ENCODE data around the gene MSI2. TPM values are rescaled to one million over a fixed set of nuclear protein-coding genes. Genes with fewer than 3 reads are reported as not detected.

MSI2 gene
- total RNA-seq, 1 donor from 2014 or later = 110 TPM

GRCh38 chr17:57714665-57715180 is 458.4 kb downstream of the MSI2 start:
- ATAC-seq (ENCODE audit: poor library complexity) (peak; percentile 20), DNase-seq (no peak)
- intact Hi-C loops (cut with DNase I) = no loop called here

DNA sequence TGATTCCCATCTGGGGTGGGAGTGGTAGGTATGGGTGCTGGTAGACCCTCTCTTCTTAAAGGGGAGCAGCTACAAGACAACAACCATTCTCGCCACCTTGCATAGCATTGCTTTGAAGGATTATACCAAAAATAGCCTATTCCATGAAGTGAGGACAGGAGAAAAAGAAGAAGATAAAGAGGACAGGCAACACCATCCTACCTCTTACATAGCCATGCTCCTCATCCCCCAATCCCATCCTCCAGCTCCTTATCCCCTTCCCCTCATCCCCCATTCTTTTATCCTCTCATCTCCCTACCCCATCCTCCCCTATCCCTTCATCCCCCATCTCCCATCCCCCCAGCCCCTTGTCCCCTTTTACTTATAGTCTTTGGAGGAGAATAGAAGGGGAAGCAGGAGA is 459.7 kb downstream of the MSI2 start:
- DNase-seq (no peak), ATAC-seq (ENCODE audit: poor library complexity) (no peak)
- intact Hi-C loops (cut with DNase I) = no loop called here

DNA sequence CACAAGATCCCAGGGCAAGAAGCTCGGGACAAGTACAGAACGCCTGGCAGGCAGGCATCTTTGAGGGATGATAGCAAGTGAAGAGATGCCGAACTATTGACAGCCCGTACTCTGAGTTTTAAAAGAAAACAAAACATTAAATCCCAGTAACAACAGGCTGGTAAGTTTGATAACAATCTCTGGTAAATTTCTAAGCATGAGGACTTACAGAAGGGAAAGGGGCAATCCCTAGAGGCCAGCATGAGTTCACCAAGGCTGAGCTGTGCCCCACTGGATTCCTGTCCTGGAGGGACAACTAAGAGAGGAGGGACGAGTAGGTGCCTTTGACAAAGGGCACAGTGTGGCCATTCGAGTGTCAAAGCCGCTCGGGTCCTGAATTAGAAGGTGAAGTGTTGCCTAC is 462.6 kb downstream of the MSI2 start:
- ATAC-seq (ENCODE audit: poor library complexity) (no peak), DNase-seq (no peak)
- intact Hi-C loops (cut with DNase I) = no loop called here

DNA sequence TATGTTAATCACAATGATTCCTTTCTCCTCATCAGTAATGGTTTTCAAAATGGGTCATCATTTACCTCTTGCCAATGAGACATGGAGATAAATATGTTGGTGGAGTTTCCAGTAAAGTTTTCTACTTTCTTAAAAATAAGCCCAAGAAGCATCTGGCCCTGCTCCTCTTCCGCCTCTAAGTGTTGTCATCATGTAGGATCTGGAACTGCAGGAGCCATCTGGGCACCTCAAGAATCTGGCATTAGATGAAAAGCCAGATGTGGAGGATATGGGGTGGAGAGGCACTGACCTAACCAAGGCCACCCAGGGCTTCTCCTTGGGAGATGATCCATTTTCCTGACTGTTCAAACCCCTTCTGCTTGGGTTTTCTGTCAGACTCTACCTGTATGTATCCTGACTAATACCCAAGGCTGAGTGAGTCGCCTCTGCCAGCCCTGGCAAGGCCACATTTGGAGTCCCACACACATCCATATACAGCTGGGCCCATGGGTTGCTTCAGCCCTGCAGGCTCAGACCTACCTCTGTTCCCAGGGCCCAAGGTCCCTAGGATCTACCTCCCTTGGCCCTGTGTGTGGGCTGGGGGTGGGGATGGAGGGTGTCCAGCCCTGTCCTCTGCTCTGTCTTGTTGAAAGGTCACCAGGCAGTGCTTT is 464.2 kb downstream of the MSI2 start:
- ATAC-seq (ENCODE audit: poor library complexity) (no peak), DNase-seq (no peak)
- intact Hi-C loops (cut with DNase I) = no loop called here

DNA sequence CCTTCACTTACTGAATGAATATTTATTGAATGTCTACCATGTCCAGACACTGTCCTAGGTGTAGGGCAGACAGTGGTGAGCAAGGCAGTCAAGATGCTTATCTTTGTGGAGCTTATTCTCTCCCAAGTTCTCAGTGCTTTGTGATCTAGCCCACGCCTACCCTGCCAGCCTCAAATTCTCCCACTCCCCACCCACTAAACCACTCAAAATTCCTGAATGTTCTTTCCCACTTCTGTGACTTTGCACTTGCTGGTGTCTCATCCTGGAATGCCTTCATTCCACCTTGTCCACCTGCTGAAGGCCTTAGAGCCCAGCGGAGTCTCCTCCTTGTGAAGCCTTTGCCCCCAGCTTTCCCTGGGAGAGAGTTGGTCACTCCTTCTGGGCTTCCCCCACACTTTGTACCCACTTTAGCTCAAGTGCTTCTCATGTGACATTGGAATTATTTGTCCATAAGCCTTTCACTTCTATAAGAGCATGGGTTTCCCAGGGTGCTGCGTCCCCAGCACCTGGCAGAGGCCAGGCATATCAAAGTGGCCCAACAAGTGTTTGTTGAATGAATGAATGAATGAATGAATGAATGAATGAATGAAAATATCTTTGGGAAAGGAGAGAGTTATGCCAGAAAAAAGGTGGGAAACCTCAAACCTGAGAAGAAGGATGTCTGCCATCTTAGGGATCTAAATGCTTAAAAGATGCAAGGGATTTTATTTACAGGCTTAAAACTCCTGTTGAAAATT is 465.8 kb downstream of the MSI2 start:
- no peak for ATAC-seq (ENCODE audit: poor library complexity)
- no peak for DNase-seq

GRCh38 chr17:57722704-57723043 is 466.4 kb downstream of the MSI2 start:
- DNase-seq (no peak), ATAC-seq (ENCODE audit: poor library complexity) (no peak)
- intact Hi-C loops (cut with DNase I) = no loop called here

More for the DNA sequence above, 465.8 kb downstream of the MSI2 start:
- intact Hi-C loops (cut with DNase I) = no loop called here

DNA sequence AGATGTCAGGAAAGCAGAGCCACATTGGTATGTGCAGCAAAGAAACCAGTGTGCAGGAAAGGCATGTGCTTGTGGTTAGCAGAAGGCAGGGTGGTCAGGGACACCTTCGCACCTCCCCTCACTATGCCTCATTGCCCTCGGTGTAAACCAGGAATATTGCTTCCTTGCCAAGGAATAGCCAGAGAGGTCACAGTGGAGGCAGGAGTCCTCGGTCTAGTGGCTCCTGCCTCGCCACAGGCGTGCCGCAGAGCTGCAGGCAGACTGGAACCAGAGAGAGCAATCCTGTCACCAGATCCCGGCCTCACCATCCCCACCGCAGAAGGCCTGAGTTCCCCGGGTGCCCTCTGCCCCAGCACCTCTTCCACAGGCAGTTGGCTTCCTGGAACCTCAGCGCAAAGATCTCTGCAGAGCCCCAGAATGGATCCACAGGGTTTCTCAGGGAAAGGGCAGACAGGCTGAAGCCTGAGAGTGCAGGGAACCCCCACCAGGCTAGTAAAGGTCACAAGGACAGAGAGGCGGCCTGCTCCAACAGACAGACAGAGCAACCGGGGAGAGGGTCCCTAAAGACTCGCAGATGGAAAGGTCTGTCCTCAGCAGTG is 467.2 kb downstream of the MSI2 start:
- DNase-seq (no peak), ATAC-seq (ENCODE audit: poor library complexity) (no peak)
- intact Hi-C loops (cut with DNase I) = no loop called here

- DNase-seq (no peak), ATAC-seq (ENCODE audit: poor library complexity) (no peak)
- intact Hi-C loops (cut with DNase I) = no loop called here
Observed at GRCh38 chr17:57724026-57724728, 467.9 kb downstream of the MSI2 start.

- DNase-seq (no peak), ATAC-seq (ENCODE audit: poor library complexity) (no peak)
- intact Hi-C loops (cut with DNase I) = no loop called here
Observed at GRCh38 chr17:57724729-57725125, 468.4 kb downstream of the MSI2 start.

DNA sequence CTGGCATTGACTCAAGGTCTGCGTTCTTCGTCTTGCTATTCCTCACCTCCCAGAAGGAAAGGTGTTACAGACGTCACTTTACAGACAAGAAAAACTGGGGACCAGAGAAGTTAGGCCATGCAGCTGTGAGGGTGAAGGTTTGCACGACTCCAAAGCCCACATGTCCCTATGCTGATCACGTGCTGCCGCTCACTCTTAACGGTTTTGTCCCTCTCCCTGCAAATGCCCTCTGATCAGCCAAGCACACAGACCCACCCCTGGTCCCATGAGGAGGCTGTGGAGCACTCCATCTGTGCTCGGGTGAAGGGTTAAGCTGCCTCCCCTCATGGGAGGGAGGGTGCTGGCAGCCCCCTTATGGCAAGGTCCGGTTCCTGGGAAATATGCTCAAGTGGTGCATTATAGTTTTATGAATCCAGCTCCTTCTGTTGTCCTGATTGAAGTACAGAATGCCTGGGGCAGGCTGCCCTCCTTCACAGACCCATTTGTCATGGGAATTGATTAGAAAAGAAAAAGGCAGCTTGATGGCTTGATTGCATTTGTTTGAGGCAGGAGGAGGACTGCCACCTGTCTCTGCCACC is 470.0 kb downstream of the MSI2 start:
- DNase-seq = no peak
- intact Hi-C loops (cut with DNase I) = no loop called here
- no peak for ATAC-seq (ENCODE audit: poor library complexity)

DNA sequence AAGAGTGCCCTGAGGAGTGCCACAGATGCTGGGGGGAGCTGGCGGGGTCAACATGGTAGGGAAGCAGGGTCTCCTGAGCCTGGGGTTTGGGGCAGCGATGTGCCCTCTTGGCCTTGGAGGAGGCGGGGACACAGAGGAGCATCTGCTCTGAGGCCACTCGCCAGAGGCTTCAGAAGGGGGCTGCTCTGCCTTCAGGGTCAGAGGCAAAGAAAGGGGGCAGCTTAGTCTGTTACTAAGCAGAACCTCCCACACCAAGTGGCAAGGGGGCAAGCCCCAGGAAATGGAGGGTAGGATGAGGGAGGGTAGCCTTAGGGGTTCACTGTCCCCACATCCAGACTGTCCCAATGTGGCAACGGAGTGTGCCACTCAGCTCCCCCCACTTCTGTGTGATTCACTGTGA is 470.5 kb downstream of the MSI2 start:
- DNase-seq = no peak
- intact Hi-C loops (cut with DNase I) = no loop called here
- ATAC-seq (ENCODE audit: poor library complexity) = no peak

DNA sequence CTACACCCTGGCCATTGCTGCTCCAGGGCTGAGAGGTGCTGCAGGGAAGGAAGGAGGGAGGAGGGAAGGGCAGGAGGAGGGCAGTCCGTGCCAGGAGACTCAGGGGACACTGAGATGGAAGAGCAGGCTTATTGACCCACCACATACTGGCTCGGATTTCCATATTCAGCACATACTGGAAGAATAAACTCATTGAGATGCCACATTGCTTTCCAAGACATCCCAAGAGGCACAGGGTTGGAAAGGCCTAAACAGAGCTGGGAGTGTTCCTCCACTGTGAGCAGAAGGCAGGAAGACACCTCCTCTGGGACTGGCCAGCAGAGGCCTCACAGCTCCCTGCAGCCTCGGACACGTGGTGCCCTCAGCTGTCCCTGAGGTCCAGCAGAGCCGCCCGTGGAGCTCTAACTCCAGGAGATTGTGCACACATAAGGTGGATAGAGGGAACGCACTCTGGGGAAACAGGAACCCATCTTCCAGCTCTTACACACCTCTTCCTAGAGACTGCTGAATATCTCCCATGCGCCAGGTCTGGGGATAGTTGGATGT is 471.4 kb downstream of the MSI2 start:
- ATAC-seq (ENCODE audit: poor library complexity) = no peak
- no peak for DNase-seq
- intact Hi-C loops (cut with DNase I) = no loop called here

DNA sequence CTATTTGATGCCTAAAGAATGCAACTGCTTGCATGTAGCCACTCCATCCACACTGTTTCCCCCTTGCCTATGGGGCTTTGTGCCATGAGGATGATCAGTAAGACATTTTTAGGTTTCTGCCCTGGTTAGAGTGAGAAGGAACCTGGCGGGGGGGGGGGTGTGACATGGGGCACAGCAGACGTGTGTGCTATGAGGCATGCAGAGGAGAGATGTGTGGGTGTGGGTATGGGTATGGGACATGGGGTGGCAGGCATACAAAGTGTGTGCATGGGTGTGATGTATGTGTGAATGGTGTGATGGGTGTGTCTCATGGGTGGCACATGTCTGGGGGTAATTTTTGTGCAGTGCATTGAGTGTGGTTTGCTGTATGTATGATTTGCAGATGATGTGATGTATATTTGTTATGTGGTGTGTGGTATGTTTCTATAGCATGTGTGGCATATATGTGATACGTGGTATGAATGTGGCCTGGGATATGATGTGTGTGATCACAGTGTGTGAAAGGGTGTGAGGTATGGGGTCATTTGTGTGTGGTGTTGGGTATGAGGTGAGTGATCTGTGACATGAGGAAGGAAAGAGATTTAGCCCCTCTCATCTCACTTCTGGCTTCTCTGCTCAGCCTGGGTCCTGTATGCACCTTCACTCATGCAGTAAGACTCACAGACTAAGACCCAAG is 473.8 kb downstream of the MSI2 start:
- DNase-seq = no peak
- intact Hi-C loops (cut with DNase I) = no loop called here
- no peak for ATAC-seq (ENCODE audit: poor library complexity)

- DNase-seq = no peak
- no peak for ATAC-seq (ENCODE audit: poor library complexity)
- intact Hi-C loops (cut with DNase I) = no loop called here
Observed at GRCh38 chr17:57732062-57732461, 475.7 kb downstream of the MSI2 start.

DNA sequence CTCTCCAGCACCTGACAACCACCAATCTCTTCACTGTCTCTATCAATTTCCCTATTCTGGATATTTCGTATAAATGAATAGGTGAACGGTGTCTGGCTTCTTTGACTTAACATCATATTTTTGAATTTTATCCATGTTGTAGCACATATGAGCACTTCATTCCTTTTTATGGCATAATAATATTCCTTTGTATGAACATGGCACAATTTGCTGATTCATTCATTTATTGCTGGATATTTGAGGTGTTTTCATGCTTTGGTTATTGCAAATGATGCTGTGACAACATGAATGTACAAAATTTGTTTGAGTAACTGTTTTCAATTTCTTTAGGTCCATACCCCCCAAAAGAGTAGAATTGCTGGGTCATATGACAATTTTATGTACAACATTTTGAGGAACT is 476.8 kb downstream of the MSI2 start:
- ATAC-seq (ENCODE audit: poor library complexity) (no peak), DNase-seq (no peak)
- intact Hi-C loops (cut with DNase I) = no loop called here

Data from Right ventricle myocardium superior (tissue), 1 donor.